ENCODE measurements around the gene ZFHX2. TPM values are rescaled to one million over a fixed set of nuclear protein-coding genes. Genes with fewer than 3 reads are reported as not detected.

Gene ZFHX2
- total RNA-seq, 1 donor from 2014 or later, result 39.1 TPM

GRCh38 chr14:23536494-23536893 lies 15.1 kb downstream of the ZFHX2 start:
- no peaks in the 10 kb centered on the region for H3K36me3 Mint-ChIP-seq (ENCODE audit: unreplicated experiment)
- no peak for TF ChIP-seq CTCF (IDR thresholded peaks at IDR 0.05; ENCODE audit: partially characterized antibody, unreplicated experiment)
- H3K27me3 Mint-ChIP-seq (ENCODE audit: unreplicated experiment), result peaks cover 8% of the 10 kb centered on the region
- peaks cover 30% of the 10 kb centered on the region for H3K4me1 Mint-ChIP-seq (ENCODE audit: low read depth, unreplicated experiment)
- no peak overlapping the region for H3K4me3 Mint-ChIP-seq (ENCODE audit: unreplicated experiment)
- H3K27ac Mint-ChIP-seq (ENCODE audit: unreplicated experiment), result no peak overlapping the region
- DNase-seq, result no peak
- peaks cover 3% of the 10 kb centered on the region for H3K9me3 Mint-ChIP-seq (ENCODE audit: unreplicated experiment)

- DNase-seq, result no peak
- Mint-ChIP-seq H3K27ac (ENCODE audit: unreplicated experiment) (no peak overlapping the region), H3K4me1 (ENCODE audit: low read depth, unreplicated experiment) (peaks cover 30% of the 10 kb centered on the region), H3K9me3 (ENCODE audit: unreplicated experiment) (peaks cover 3% of the 10 kb centered on the region), H3K4me3 (ENCODE audit: unreplicated experiment) (no peak overlapping the region), H3K36me3 (ENCODE audit: unreplicated experiment) (no peaks in the 10 kb centered on the region), H3K27me3 (ENCODE audit: unreplicated experiment) (peaks cover 8% of the 10 kb centered on the region)
- no peak for TF ChIP-seq CTCF (IDR thresholded peaks at IDR 0.05; ENCODE audit: partially characterized antibody, unreplicated experiment)
Observed at GRCh38 chr14:23535943-23536342, 15.6 kb downstream of the ZFHX2 start.

GRCh38 chr14:23533652-23534435 lies 17.7 kb downstream of the ZFHX2 start:
- DNase-seq, result no peak
- peaks cover 23% of the 10 kb centered on the region for H3K4me1 Mint-ChIP-seq (ENCODE audit: low read depth, unreplicated experiment)
- H3K27ac Mint-ChIP-seq (ENCODE audit: unreplicated experiment), result no peak overlapping the region
- TF ChIP-seq CTCF (IDR thresholded peaks at IDR 0.05; ENCODE audit: partially characterized antibody, unreplicated experiment), result no peak
- no peaks in the 10 kb centered on the region for H3K36me3 Mint-ChIP-seq (ENCODE audit: unreplicated experiment)
- H3K4me3 Mint-ChIP-seq (ENCODE audit: unreplicated experiment), result no peak overlapping the region
- peaks cover 11% of the 10 kb centered on the region for H3K9me3 Mint-ChIP-seq (ENCODE audit: unreplicated experiment)
- H3K27me3 Mint-ChIP-seq (ENCODE audit: unreplicated experiment), result peaks cover 8% of the 10 kb centered on the region

GRCh38 chr14:23532658-23533057 lies 18.9 kb downstream of the ZFHX2 start:
- no peak for TF ChIP-seq CTCF (IDR thresholded peaks at IDR 0.05; ENCODE audit: partially characterized antibody, unreplicated experiment)
- Mint-ChIP-seq H3K9me3 (ENCODE audit: unreplicated experiment) (peaks cover 13% of the 10 kb centered on the region), H3K36me3 (ENCODE audit: unreplicated experiment) (no peaks in the 10 kb centered on the region), H3K27ac (ENCODE audit: unreplicated experiment) (no peak overlapping the region), H3K4me3 (ENCODE audit: unreplicated experiment) (no peak overlapping the region), H3K4me1 (ENCODE audit: low read depth, unreplicated experiment) (peaks cover 12% of the 10 kb centered on the region), H3K27me3 (ENCODE audit: unreplicated experiment) (peaks cover 10% of the 10 kb centered on the region)
- no peak for DNase-seq

GRCh38 chr14:23531391-23531790 lies 20.2 kb downstream of the ZFHX2 start:
- Mint-ChIP-seq H3K9me3 (ENCODE audit: unreplicated experiment) (peaks cover 13% of the 10 kb centered on the region), H3K4me3 (ENCODE audit: unreplicated experiment) (no peak overlapping the region), H3K27ac (ENCODE audit: unreplicated experiment) (no peak overlapping the region), H3K4me1 (ENCODE audit: low read depth, unreplicated experiment) (peaks cover 6% of the 10 kb centered on the region), H3K36me3 (ENCODE audit: unreplicated experiment) (no peaks in the 10 kb centered on the region), H3K27me3 (ENCODE audit: unreplicated experiment) (peaks cover 10% of the 10 kb centered on the region)
- no peak for TF ChIP-seq CTCF (IDR thresholded peaks at IDR 0.05; ENCODE audit: partially characterized antibody, unreplicated experiment)
- no peak for DNase-seq
